Mesothelial cell of epicardium (in vitro differentiated cells): ENCODE results near the gene ALOX5. TPM values are rescaled to one million over a fixed set of nuclear protein-coding genes. Genes with fewer than 3 reads are reported as not detected.

Experiments
- DNase-seq, 2 experiments: peaks; one replicate each; pipeline ENCODE4 v3.0.0; 2021; ENCODE audit warnings: low spot score in 2 of 2; ENCODE audit not compliant: unreplicated experiment in 2 of 2
- H3K27ac Mint-ChIP-seq: 2 replicates; pipeline ENCODE4 v1.8.0; 2021; ENCODE audit warnings: mixed read lengths
- H3K27me3 Mint-ChIP-seq: 2 replicates; pipeline ENCODE4 v1.8.0; 2021; ENCODE audit warnings: low read depth, mixed read lengths
- H3K36me3 Mint-ChIP-seq: 2 replicates; pipeline ENCODE4 v1.8.0; 2021; ENCODE audit warnings: mixed read lengths
- H3K4me1 Mint-ChIP-seq: 2 replicates; pipeline ENCODE4 v1.8.0; 2021; ENCODE audit warnings: mixed read lengths
- H3K4me3 Mint-ChIP-seq: 2 replicates; pipeline ENCODE4 v1.8.0; 2021; ENCODE audit warnings: mild to moderate bottlenecking, moderate library complexity, mixed read lengths
- H3K9me3 Mint-ChIP-seq: 2 replicates; pipeline ENCODE4 v1.8.0; 2021; ENCODE audit warnings: mixed read lengths
- CTCF ChIP-seq: fragments of 200-600 bp; sonication (generic); IDR thresholded peaks from one replicate; pipeline ENCODE4 v1.5.0; 2021; ENCODE audit warnings: antibody characterized with exemption; ENCODE audit not compliant: unreplicated experiment
- total RNA-seq: library from RNA; stranded (reverse); gene quantifications from 3 replicates; pipeline ENCODE4 v1.2.1, GENCODE V29; 2021

Gene ALOX5
- total RNA-seq, 1 donor from 2014 or later = 9.6 TPM

- no peak for DNase-seq
- TF ChIP-seq CTCF = no peak
- no peaks in the 10 kb centered on the region for H3K4me1 Mint-ChIP-seq
- H3K9me3 Mint-ChIP-seq = no peaks in the 10 kb centered on the region
- H3K4me3 Mint-ChIP-seq = no peak overlapping the region
- H3K36me3 Mint-ChIP-seq = no peaks in the 10 kb centered on the region
- H3K27ac Mint-ChIP-seq = no peak overlapping the region
- H3K27me3 Mint-ChIP-seq = no peaks in the 10 kb centered on the region
Observed at GRCh38 chr10:45446858-45447257, 72.8 kb downstream of the ALOX5 start.

GRCh38 chr10:45447416-45447815 is 73.4 kb downstream of the ALOX5 start:
- Mint-ChIP-seq H3K27ac (no peak overlapping the region), H3K9me3 (no peaks in the 10 kb centered on the region), H3K4me3 (no peak overlapping the region), H3K27me3 (no peaks in the 10 kb centered on the region), H3K4me1 (no peaks in the 10 kb centered on the region), H3K36me3 (no peaks in the 10 kb centered on the region)
- no peak for TF ChIP-seq CTCF
- no peak for DNase-seq

GRCh38 chr10:45450866-45451265 is 76.8 kb downstream of the ALOX5 start:
- Mint-ChIP-seq H3K27ac (no peak overlapping the region), H3K9me3 (no peaks in the 10 kb centered on the region), H3K27me3 (no peaks in the 10 kb centered on the region), H3K36me3 (no peaks in the 10 kb centered on the region), H3K4me1 (no peaks in the 10 kb centered on the region), H3K4me3 (no peak overlapping the region)
- no peak for TF ChIP-seq CTCF
- no peak for DNase-seq

GRCh38 chr10:45451407-45451806 is 77.4 kb downstream of the ALOX5 start:
- Mint-ChIP-seq H3K36me3 (no peaks in the 10 kb centered on the region), H3K9me3 (no peaks in the 10 kb centered on the region), H3K27me3 (no peaks in the 10 kb centered on the region), H3K4me1 (no peaks in the 10 kb centered on the region), H3K27ac (no peak overlapping the region), H3K4me3 (no peak overlapping the region)
- no peak for DNase-seq
- no peak for TF ChIP-seq CTCF

GRCh38 chr10:45452268-45452667 is 78.3 kb downstream of the ALOX5 start:
- no peaks in the 10 kb centered on the region for H3K27me3 Mint-ChIP-seq
- DNase-seq = no peak
- H3K9me3 Mint-ChIP-seq = no peaks in the 10 kb centered on the region
- H3K4me1 Mint-ChIP-seq = no peaks in the 10 kb centered on the region
- H3K27ac Mint-ChIP-seq = no peak overlapping the region
- no peak for TF ChIP-seq CTCF
- no peak overlapping the region for H3K4me3 Mint-ChIP-seq
- H3K36me3 Mint-ChIP-seq = peaks cover 2% of the 10 kb centered on the region
